Measurements from ENCODE around the gene POMT1.
A peak's percentile ranks its signal among the peaks of the same experiment; 100 is the strongest.

Gene POMT1

DNA sequence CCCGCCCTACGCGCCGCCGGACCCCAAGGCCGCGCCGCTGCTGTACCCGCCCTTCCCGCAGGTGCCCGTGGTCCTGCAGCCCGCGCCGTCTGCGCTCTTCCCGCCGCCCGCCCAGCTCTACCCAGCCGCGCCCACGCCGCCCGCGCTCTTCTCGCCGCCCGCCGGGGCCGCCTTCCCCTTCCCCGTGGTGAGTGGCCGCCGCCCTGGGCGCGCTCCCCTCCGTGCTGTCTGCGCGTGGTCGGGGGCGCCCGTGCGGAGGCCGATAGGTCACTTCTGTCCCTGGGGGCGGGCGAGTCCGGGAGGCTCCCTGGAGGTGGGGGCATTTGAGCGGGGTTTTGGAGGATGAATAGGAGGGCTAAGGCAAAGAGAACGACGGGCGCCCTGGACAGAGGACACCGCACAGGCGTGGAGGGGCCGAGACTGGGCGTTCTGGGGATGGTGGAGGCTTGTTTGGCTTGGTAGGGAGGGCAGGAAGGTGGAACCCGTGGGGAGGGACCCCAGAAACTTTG is 52.2 kb downstream of the POMT1 start:
- DNase-seq (ENCODE audit: low read depth), result no peak

- no peak for DNase-seq (ENCODE audit: low read depth)
These were observed 53.3 kb downstream of the POMT1 start for GRCh38 chr9:131555841-131556673.

DNA sequence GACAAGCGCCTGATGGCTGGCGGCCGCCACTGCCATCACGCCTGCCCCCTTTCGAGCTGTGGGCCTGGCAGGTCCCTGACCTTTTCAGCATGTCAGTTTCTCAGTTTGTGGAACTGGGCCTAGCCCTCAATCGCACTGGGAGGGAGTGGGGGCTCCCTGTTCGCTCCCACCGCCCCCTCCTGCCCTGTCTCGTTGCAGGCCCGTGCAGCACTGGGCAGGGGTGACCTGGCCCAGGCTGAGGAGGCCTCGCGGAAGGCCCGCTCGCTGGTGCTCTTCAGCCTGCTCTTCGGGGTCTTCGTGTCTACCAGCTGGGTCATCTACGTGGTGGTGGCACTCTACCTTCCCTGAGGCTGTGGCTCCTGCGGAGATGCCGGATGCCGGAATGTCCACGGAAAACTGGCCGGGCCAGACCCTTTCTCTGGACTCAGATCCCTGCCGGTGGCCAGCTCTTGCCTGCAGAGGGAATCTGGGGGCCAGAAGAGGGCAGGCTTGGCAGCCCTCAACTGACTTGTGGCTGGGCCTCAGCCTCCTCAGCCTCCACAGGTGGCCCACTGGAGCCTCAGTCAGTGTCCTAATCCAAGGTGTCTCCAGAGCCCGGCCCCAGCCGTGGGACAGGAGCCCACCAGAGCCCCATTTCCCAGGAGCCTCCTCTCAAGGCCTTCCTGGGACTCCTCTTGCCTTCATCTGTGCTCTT is 55.3 kb downstream of the POMT1 start:
- DNase-seq (ENCODE audit: low read depth), result no peak

GRCh38 chr9:131559421-131560000 is 56.8 kb downstream of the POMT1 start:
- DNase-seq (ENCODE audit: low read depth), result no peak

DNA sequence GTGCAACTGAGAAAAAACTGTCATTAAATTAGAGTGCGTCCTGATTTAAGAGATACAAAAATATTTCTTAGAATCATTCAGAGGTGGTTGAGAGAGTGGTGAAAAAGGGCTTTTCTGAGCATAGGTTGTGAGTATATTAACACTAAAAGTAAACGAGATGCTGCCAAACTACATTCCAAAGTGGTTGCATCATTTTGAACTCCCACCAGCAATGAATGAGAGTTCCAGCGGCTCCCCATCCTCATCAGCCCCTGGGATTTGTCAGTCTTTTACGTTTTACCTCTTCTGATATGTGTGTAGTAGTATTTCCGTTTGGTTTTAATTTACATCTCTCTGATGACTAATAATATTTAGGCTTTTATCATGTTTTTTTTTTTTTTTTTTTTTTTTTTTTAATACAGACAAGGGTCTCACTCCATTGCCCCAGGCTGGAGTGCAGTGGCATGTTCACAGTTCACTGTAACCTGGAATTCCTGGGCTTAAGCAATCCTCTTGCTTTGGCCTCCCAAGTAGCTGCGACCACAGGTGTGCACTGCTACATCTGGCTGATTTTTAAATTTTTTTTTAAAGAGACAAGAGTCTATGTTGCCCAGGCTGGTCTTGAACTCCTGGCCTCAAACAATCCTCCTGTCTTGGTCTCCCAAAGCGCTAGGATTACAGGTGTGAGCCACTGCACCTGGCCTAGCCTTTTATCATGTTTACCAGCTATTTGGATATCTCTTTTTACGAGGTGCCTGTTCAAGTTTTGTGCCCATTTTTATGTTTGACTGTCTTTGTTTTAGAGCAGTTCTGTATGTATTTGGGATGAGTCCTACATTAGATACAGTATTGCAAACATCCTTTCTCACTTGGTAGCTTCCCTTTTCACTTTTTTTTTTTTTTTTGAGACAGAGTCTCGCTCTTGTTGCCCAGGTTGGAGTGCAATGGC is 59.6 kb downstream of the POMT1 start:
- DNase-seq (ENCODE audit: low read depth), result peak; percentile 27

DNA sequence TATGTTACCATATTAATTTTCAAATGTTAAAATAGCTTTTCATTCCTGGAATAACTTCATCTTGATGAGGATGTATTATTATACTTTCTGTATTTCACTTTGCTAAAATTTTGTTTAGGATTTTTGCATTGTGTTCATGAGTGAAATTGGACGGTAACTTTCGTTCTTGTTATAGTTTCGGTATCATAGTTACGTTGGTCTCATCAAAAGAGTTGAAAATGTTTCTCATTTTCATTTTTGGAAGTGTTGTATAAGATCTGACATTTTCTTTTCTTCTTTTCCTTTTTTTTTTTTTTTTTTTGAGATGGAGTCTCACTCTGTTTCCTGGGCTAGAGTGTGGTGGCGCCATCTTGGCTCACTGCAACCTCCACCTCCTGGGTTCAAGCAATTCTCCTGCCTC is 62.7 kb downstream of the POMT1 start:
- no peak for DNase-seq (ENCODE audit: low read depth)

DNA sequence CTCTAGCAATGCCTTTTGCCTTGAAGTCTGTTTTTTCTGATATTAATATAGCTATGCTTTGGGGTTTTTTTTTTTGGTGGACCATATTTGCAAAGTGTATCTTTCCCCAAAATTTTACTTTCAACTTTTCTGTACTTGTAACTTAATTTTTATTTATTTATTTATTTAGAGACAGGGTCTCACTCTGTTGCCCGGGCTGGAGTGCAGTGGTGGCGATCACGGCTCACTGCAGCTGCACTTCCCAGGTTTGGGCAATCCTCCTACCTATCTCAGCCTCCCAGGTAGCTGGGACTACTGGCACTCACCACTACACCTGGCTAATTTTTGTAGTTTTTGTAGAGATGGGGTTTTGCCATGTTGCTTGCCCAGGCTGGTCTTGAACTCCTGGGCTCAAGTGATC is 63.4 kb downstream of the POMT1 start:
- no peak for DNase-seq (ENCODE audit: low read depth)

DNA sequence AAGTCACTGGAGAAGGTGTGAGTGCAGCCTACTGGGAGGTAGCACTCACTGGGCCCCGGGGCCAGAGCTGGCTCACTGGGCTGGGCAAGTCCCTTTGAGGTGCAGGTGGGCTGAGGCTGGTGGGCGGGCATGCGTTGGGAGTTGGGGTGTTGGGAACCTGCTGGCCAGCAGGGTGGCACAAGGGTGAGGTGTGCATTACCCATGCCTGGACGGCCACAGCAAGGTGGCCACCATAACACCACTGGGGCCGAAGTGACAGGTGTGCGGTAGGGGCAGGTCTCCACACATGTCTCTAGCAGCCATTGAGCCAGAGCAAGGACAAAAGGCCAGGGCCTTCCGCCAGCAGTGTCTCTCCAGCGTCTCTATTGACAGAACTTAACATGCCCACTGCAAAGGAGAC is 65.2 kb downstream of the POMT1 start:
- DNase-seq (ENCODE audit: low read depth), result no peak
